ENCODE measurements around the gene SPIB.
"Not testable (repeated sequence)": the region's sequence is repeated elsewhere in the genome, so short reads cannot be mapped to it uniquely, and the experiment has no call there.

GRCh38 chr19:50390952-50391351, 27.8 kb upstream of the SPIB start:
- not testable (repeated sequence) for TF ChIP-seq CTCF (IDR thresholded peaks at IDR 0.05); POLR2A (IDR thresholded peaks at IDR 0.05; ENCODE audit: low read depth)
